Stimulated activated CD8-positive, alpha-beta memory T cell treated with anti-CD3 and anti-CD28 coated beads, Interleukin-15, amount 100 ng/mL, for 48 hours (primary cell): ENCODE data around the gene CCL19.
A peak's percentile ranks its signal among the peaks of the same experiment; 100 is the strongest.

ENCODE experiments used
- DNase-seq, 2 donors: peaks; one replicate each; pipeline ENCODE4 v3.0.0-alpha.2; 2020; ENCODE audit warnings: low read depth in 2 of 2

Gene CCL19

DNA sequence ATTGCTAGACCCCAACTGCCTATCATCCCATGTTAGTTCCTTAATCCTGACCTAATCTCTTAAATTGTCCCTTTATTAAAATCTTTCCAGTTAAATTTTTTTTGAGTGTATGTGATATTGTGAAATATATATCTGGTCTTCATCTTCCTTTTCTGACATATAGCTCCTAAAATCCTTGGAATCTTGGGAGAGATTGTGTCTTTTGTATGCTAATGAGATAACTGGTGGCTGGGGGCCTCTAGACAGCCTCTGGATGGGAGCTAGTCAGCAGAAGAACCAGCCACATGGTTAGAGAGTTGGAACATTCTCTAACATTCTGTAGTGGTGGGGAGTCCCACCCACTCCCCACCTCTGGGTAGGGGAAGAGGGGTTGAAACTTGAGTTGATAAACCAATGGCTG is 3.7 kb upstream of the CCL19 start:
- DNase-seq = no peak

DNA sequence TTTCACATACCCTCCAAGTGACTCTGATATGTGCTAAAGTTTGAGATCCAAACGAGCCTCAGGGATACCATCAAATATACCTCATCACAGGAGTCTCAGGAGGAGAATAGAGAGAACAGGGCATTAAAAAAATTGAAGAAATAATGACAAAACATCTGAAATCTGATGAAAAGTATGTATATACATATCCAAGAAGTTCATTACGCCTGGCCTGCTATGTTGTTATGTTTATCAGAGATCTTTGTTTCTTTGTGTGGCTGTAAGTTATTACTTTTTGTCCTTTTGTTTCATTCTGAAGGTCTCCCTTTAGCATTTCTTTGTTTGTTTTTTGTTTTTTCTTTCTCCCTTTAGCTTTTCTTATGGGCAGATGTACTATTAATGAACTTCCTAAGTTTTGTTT is 2.5 kb upstream of the CCL19 start:
- DNase-seq = no peak

DNA sequence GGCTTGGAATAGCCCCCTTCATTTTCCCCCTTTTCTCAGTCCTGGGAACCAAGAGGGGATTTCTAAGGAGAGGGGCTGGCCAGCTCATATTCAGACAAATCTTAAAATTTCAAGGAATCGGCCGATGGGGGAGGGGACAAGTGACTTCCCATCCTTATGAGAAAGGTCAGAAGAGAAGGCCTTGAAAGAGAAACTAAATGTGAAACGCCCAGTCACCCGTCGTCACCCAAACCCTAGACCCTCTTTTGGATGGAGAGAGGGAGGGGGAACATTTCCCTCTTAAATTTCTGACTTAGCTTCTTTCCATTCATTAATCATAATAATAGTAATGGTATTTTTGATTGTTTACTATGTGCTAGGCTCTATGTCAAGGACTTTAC is 850 bp upstream of the CCL19 start:
- DNase-seq = no peak

DNA sequence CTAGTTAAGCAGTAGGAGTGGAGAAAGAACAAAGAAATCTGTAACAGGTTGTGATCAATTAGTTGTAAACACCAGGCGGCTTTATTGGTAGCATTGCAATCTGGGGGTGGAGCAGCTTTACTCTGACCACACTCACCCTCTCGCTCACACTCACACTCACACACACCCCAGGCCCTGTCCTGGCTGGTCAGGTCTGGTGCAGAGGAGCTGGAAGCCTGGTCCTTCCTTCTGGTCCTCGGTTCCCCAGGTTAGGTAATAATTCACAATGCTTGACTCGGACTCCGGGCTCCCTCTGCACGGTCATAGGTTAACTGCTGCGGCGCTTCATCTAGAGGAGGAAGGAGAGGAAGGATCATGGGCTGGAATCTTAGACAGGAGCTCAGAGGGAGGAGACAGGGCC is 1.6 kb downstream of the CCL19 start:
- no peak for DNase-seq

DNA sequence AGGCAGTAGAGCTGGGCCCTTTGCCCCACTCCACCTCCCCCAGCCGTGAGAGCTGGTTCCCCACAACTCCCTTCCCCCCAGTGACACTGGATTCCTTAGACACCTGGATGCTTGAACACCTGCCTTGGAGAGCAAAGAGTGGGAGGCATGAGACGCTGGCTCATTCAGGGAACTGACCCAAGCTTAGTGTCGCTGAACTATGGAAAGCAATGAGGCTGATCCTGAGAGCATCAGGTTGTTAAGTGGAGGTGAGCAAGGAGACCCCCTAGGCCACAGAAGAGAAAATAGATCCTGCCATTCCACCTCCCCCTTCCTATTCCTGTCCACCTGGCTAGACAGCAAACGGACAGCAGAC is 2.0 kb downstream of the CCL19 start:
- DNase-seq = no peak

DNA sequence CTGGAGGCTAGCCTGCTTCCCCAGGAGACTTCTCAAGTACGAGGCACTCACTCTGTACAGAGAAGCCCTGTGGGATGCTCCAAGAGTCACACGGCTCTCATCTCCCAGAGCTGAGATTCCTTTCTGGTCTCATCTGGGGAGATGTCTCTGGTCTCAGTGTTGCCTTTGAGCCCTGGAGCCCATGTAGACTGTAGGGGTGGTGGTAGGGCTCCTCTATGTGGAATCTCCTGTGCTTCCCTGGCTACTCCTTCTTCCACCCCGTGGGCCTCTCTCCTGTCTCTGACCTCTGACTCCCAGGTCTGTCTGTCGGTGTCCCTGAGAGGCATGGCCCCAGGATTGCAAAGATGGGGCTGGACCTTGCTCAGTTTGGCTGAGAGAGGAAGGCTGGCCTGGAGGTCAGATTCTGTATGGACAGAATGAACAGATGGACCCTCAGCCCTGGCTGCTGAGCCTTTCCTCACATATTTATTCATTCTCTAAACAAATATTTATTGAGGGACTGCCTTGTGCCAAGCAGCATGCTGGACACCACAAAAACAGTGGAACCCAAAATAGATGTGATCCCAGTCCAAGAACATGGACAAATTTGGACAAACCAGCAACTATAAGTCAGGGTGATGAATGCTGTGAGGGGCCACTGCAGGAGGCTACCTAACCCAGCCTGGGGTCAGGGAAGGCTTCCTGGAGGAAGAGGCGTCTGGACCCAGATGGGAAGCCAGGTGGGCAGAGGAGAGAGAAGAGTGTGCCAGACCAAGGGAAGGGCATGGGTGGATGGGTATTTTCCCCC is 2.6 kb downstream of the CCL19 start:
- no peak for DNase-seq

DNA sequence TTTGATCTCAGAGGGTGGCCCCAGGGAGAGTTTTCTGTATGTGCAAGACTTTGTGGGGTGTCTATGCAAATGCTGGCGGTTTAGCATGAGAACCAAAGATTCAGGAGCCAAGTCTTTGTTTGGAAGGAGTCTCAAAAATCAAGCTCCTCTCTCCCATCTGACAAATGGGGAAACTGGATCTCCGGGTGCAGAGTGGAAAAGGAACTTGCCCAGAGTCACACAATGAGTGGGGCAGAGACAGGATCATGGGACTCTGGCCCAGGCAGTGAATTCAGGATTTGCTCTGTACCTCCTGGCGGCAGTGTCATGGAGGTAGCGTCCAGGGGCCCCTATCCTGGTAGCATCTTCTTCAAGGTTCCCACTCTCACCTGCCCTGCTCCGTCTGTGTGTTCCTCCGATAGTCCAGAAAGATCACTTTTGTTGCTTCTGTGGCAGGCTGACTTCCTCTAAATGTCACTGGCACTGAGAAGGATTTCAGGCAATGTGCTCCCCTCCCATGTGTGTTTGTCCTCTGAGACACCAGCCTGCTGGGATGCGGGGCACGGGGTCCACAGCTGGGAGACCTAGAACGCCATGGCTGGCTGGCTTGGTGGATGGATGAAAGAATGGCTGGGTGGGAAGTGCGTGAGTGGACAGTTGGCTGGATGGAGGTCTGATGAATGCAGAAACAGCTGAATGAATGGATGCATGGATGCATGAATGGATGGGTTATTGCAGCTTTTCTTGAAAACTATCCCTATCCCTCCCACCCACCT is 3.6 kb downstream of the CCL19 start:
- no peak for DNase-seq

DNA sequence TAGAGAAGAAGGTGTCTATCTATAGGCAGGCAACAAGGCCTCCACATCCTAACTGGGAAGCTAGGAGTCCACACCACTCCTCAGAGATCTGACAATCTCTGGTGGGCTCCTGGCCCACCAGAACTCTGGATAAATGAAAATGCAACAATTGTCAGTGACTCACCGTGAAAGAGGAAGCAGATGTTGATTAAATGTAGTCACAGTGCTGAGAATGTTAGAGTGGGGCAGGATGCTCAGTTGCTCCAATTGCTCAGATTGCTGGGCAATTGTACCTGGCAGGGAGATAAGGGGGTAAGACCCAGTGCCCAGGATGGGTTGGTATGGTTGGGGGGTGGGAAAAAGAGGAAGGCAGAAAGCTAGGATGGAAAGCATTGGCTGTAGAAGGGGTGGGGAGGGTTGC is 4.3 kb downstream of the CCL19 start:
- no peak for DNase-seq

DNA sequence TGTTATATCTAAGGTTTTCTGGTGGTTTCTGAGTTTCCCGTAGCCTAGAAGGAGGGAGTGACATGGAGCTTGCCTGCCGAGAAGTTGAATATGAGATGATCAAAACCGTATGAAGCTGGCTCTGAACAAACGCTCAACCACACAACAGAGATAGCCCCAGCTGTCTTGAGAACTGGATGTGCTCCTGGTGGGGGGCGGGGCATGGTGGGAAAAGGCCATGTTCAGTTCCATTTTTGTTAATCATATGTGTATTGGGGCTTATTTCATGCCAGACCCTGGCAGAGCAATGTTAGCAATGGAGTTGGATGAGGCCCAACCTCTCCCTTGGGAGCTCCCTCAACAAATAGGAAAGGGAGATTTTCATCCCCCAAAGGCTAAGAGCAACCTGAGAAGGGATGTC is 4.8 kb downstream of the CCL19 start:
- no peak for DNase-seq

DNA sequence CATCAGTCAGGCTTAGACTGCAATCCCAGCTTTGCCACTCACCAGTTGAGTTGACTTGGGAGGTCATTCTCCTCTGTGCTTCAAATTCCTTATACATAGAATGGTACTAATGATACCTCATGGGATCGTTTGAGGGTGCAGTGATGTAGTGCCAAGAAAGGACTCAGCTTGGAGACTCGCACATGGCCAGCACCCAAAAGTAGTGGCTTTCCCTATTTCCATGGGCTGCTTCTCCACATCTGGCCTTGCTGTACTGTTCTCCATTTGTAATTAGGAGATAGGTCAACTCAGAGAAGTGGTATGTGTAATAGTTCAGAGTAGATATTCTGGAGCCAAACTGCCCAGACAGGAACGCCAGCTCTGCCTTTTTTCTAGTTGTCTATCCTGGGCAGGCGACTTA is 5.5 kb downstream of the CCL19 start:
- no peak for DNase-seq

DNA sequence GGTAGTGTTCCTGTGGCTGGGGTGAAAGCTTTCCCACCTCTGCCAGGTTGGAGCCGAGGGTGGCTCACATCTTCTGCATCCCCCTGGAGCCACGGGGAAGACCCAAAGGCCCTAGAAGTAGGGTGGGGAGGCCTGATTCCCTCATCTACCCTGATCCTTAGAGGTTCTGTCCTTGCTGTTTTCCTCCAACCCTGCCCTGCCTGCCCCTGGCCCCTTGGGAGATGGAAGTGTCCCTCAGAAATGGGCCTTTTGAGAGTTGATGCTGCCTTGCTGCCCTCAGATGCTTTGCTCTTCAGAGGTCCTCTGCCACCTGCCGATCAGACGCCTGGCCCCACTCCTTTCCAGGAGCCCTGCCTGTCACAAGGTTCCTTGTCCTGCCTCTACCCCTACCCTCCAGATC is 6.3 kb downstream of the CCL19 start:
- DNase-seq = no peak

DNA sequence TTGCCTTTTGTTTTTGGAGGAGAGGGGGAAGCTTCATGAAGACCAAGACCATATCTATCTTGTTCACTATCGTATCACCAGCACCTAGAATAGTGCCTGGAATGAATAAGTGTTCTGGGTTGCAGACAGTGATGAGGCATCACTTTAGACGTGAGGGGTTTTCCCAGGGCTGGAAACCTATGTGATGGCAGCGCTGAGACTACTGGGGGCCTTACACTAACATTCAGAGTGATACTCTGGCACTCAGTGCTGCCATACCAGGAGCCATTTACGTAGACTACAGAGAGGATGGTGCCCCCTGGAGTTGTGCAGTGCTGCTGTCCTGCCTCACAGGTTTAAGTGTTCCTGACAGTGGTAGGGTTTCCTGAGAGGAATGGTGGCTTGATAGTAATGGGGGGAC is 6.9 kb downstream of the CCL19 start:
- no peak for DNase-seq

DNA sequence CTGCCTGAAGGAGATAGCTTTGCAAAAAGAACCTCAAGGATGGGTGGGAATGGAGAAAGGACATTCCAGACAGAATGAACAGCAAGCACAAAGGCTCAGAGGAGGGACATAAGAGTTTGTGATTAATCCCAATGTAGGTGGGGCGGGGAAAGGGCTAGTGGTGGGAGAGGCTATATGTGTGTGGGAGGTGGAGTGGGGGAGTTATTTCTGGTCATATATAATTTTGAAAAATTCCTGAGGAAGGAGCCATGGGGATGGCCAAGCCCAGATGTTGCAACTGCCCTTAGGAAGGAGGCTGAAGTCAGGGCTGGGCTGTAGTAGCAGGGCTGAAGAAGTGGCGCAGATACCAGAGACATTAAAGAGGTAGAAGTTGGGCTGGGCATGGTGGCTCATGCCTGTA is 15.2 kb downstream of the CCL19 start:
- DNase-seq = no peak

DNA sequence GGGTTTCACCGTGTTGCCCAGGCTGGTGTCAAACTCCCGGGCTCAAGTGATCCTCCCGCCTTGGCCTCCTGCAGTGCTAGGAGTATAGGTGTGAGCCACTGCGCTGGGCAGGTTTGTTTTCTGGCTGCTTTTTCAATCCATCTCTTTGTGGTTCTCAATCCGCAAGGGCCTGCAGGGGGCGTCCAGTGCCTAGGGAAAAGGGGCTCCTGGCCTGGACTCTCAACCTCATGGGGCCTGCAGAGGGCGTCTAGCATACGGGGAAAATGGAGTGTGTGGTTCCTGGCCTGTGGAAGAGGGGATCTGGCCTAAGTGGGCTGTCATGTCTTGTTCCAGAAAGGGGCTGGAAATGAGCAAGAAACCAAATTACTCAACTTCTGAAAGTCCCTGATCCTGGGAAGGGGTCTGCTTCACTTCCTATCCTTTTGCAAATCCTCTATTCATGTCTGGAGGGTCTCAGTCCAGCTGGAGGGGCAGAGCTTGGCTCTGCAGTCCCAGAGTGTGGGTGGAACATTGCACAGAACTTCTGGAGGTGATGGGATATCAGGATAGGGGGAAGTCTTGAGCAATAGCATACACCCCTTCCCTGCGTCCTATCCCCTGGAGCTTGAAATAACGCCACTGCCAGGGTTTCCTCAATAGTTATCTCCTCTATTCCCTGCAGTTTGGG is 15.9 kb downstream of the CCL19 start:
- peak; percentile 37 to 50 for DNase-seq

DNA sequence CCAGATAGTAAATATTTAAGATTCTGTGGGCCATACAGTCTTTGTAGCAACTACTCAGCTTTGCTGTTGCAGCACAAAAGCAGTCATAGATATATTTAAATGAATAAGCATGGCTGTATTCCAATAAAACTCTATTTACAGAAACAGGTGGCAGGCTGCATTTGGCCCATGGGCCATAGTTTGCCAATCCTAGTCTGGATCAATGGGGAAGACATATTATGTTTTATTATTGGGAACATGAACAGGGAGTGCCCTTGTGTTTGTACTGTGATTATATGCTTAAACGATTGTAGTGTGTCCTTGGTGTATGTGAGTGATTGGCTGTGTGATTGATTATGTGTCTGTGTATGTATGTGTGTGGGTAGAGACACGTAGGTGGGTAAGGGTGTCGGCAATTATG is 16.6 kb downstream of the CCL19 start:
- DNase-seq = no peak

DNA sequence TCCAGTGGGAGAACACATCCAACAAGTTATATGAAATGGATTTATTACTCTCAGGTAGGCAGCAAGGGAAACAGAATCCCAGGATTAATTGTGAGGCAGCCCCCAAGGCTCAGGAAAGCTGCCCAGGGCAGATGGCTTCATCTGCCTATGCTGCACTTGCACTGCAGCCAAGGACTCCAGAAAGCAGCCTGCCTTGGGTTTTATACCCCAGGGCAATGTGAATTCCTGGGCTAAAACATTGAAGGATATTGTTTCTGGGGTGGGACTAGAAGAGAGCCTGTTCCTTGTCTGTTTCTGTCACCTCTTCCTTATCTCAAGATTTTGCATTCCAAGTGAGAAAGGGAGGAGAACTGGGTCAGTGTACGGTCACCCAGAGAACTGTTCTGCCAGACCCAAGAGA is 19.8 kb downstream of the CCL19 start:
- no peak for DNase-seq

DNA sequence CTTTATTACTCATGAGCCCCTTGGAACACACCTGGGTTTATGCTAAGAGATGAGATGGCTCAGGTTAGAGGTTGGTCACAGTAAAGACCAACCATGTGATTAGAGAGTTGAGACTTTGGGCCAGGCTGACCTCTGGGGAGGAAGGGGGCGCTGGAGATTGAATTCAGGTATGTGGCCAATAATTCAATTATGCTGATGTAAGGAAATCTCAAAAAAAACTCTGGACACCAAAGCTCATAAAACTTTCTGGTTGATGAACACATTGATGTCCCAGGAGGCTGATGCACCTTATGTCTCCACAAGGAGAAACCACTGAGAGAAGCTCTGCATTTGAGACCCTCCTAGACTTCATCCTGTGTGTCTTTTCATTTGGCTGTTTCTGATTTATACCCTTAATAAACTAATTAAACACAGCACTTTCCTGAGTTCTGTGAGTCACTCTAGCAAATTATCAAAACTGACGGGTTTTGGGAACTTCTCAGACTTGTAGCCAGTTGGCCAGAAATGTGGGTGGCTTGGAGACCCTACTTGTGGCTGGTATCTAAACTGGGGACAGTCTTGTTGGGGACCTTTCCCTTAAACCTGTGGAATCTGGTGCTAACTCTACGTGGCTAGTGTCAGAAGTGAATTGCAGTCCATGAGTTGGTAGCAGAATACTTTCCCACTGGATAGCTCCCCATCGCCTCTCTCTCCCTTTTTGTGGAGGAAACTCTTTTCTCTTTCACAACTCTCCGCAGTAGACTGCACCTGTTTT is 21.1 kb downstream of the CCL19 start:
- no peak for DNase-seq

DNA sequence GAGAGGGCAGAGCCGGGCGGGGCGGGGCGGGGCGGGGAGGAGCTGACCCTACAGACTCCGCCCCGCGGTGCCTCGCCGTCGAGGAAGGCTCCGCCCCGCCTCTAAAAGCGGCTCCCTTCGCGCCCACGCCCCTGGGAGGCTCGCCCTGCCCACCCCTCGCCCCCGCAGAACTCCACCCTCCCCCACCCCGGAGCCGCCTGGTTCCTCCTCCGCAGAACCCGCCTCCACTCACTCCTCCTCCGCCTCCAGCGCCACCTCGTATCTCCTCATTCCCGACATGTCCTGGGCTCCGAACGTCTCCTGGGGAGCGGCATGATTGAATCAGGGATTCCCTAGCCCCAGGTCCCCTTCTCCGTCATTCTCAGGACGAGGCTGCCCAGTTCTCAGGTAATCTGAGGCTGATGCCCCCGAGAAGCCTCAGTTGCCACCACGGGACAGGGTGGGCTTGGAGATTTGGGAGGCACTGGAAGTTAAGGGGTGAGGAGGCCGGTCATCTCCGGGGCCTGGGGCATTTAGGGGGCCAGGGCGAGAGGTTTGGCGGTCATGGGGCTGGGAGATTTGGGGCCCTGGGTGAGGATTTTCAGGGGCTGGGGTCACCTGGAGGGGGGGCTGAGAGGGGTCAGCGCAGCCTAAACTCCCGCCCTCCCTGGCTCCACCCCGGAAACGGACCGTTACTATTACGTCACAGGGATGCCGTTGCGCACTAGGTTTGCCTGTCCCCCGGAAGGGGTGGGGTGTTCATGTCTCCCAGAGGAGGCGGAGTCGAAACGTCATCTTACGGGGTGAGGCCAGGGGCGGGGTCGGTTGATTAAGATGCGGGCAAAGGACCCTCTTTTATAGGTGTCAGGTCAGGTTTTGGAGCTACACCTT is 25.5 kb downstream of the CCL19 start:
- peak; percentile 65 to 78 for DNase-seq

DNA sequence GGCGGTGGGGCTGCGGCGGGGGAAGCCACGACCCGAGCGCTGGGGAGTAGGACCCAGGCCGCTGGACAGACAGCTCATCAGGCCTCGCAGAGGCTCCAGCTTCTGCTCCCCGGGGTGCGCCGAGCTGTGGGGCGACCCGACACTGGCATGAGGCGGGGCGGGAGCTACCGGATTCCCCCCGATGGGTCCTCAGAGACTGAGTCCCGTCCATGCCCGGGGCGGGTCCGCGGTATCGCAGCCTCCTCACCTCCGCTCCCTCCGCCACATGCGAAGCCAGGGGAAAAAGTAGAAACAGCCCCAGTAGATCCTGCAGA is 26.1 kb downstream of the CCL19 start:
- no peak for DNase-seq

DNA sequence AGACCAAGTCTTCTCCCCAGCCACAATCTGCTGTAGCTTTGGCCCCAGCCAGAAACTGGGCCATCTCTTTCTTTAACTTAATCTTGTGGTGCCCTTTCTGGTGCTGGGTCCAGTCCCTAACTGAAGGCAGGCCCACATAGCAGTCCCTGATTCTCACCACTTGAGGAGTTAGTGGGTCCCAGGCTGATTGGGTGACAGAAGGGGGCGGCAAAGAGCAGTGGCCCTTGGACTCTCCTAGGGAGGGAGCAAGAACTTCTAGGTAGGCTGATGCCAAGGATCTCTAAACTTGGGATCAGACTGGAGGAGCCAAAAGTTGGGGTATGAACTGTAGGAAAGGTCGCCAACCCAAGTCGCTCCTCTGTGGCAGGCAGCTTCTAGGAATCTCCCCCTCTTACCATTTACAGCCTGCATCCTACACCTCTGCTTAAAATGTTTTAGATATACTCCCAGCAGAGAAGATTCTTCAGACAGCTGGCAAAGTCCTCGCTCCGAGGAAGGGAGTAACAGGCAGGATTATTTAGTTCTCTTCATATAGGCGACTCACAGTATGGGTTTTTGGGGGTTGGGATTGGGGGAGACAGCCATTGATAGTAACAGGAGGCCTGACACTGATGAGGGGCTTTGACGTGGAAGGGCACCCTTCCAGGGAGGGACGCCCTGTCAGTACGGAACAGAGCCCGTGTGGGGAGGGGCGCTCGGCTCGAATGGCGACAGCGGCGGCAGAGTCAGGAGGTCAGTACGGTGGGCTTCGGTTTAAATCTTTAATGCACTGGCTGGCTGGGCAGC is 26.6 kb downstream of the CCL19 start:
- peak in 1 of 2 donors; percentile 56 for DNase-seq

DNA sequence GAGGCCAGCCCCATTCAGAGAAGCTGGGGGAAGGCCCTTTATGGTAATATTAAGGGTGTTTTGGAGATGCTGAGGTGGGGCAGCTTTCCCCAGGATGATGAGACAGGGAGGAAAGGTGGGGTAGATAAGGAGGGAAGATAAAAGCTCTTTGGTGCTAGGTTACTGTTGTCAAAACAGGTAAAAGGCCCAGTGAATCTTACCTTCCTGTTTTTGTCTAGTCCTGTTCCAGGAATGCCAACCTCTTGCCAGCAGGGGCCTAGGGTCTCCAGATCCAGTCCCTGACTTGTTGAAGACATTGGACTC is 27.8 kb downstream of the CCL19 start:
- DNase-seq = no peak
